Activated T-cell treated with anti-CD3 and anti-CD28 coated beads, Interleukin-2, amount 50 U/mL, for 72 hours (primary cell): ENCODE data around the gene KCND3. TPM values are rescaled to one million over a fixed set of nuclear protein-coding genes. Genes with fewer than 3 reads are reported as not detected.
"Not testable (repeated sequence)": the region's sequence is repeated elsewhere in the genome, so short reads cannot be mapped to it uniquely, and the experiment has no call there.

ENCODE experiments used
- ATAC-seq, 2 donors: fragments of 150-1000 bp; cut with Tn5 transposase; replicated peaks in 1 of 2; 2 replicates each; pipeline ENCODE4 v1.10.0; 2021; ENCODE audit warnings: moderate library complexity in 2 of 2, mild to moderate bottlenecking in 1 of 2
- DNase-seq, 2 donors: peaks; one replicate each; pipeline ENCODE4 v3.0.0; 2021 to 2022; ENCODE audit warnings: mixed read lengths in 1 of 2
- H3K27ac Mint-ChIP-seq: one replicate; pipeline ENCODE4 v1.8.0; 2022; ENCODE audit warnings: mild to moderate bottlenecking, moderate library complexity, mixed read lengths
- H3K27me3 Mint-ChIP-seq: one replicate; pipeline ENCODE4 v1.8.0; 2022; ENCODE audit warnings: low read depth, mixed read lengths
- H3K36me3 Mint-ChIP-seq, 2 donors: one replicate each; pipeline ENCODE4 v1.8.0; 2022; ENCODE audit warnings: mixed read lengths in 2 of 2, mild to moderate bottlenecking in 1 of 2; ENCODE audit not compliant: insufficient read depth in 2 of 2
- H3K4me1 Mint-ChIP-seq: one replicate; pipeline ENCODE4 v1.8.0; 2022; ENCODE audit warnings: low read depth, mixed read lengths
- H3K4me3 Mint-ChIP-seq, 2 donors: one replicate each; pipeline ENCODE4 v1.8.0; 2022; ENCODE audit warnings: mild to moderate bottlenecking in 2 of 2, mixed read lengths in 2 of 2, moderate library complexity in 2 of 2
- H3K9me3 Mint-ChIP-seq, 2 donors: one replicate each; pipeline ENCODE4 v1.8.0; 2022; ENCODE audit warnings: mixed read lengths in 2 of 2
- total RNA-seq, 2 donors: library from RNA; stranded (reverse); gene quantifications; one replicate each; pipeline ENCODE4 v1.2.3, GENCODE V29; 2022

The KCND3 gene
- total RNA-seq, 2 donors from 2014 or later = not detected

DNA sequence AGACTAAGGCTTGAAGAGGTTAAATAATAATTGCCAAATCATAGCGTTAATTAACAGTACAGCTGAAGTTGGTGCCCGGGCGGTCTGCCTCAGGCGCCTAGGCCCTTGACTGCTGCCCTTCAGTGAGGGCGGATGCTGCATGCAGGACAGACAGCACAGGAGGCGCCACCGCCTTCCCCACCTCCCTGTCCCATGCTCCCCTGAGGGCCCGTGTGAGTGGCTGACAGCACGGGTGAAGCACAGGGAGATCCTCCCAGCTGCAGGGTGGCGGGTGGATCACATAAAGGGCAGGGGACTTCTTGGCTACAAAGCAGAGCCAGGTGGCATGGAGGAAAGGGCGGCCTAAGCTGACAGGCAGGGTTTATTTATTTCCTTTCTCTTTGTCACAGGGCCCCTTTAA is 184.7 kb downstream of the KCND3 start:
- Mint-ChIP-seq H3K4me3 (no peak overlapping the region), H3K4me1 (no peaks in the 10 kb centered on the region), H3K27me3 (no peaks in the 10 kb centered on the region), H3K9me3 (no peaks in the 10 kb centered on the region), H3K36me3 (no peaks in the 10 kb centered on the region), H3K27ac (no peak overlapping the region)
- ATAC-seq (no peak), DNase-seq (no peak)

DNA sequence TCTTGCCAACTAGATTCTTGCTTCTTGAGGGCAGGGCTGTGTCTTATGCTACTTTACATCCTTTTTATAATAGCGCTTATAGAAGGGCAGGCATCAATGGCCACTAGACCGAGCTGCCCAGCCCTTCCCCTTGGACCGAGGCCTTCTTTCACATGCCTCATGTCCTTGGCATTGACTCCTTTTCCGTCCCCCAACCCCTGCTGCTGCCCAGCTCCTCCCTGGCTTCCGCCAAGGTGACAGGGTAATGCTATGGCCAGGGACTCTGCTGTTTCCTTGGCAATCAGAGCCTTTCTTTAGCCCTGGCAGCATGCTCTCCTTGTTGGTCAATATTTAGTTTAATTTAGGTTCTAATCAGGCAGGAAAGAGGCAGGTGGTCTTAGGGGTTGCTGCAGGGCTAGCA is 185.5 kb downstream of the KCND3 start:
- Mint-ChIP-seq H3K27me3 (no peaks in the 10 kb centered on the region), H3K27ac (no peak overlapping the region), H3K4me3 (no peak overlapping the region), H3K9me3 (peaks cover 0 to 2% of the 10 kb centered on the region in 2 donors), H3K4me1 (no peaks in the 10 kb centered on the region), H3K36me3 (no peaks in the 10 kb centered on the region)
- ATAC-seq (no peak), DNase-seq (no peak)

DNA sequence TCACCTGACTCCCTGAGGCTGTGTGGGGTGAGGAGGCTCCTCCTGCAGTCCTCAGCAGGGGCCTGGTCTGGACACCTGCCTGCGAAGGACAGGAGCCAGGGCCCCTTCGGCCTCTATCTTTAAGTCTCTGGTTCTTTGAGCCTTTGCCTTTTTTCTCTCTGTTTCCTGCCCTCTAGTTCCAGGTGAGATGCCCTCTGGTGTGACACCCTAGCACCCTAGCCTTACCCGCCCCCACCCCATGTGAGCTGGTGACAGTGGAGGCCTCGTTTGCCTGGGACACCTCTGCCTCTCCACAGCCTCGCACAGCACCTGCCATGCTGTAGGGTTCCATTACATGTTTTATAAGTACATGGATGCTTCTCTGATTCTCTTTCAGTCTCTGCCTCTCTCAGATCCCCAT is 186.5 kb downstream of the KCND3 start:
- no peak overlapping the region for H3K27ac Mint-ChIP-seq
- peaks cover 0 to 2% of the 10 kb centered on the region in 2 donors for H3K9me3 Mint-ChIP-seq
- H3K36me3 Mint-ChIP-seq = no peaks in the 10 kb centered on the region
- no peaks in the 10 kb centered on the region for H3K27me3 Mint-ChIP-seq
- no peak for ATAC-seq
- no peak overlapping the region for H3K4me3 Mint-ChIP-seq
- no peak for DNase-seq
- H3K4me1 Mint-ChIP-seq = no peaks in the 10 kb centered on the region

DNA sequence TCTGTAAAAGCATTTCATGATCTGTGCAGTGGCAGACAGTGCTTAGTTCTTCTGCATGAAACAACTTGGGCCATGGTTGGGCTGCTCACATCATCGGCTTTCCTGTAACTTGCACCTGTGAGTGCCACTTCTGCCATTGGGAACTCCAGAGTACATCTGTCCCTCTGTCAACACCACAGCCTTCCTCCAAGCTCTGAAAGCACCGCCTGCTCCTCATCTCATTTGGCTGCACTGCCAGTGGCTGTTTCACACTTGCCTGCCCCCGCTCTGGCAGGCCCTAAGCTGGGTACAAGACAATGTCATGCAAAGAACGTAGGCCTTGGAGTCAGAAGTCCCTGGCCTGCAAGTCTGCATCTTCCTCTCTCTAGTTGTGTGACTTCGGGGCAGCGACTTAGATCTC is 187.4 kb downstream of the KCND3 start:
- H3K27me3 Mint-ChIP-seq = no peaks in the 10 kb centered on the region
- no peak for DNase-seq
- H3K4me1 Mint-ChIP-seq = no peaks in the 10 kb centered on the region
- ATAC-seq = no peak
- H3K9me3 Mint-ChIP-seq = peaks cover 0 to 2% of the 10 kb centered on the region in 2 donors
- no peak overlapping the region for H3K27ac Mint-ChIP-seq
- no peak overlapping the region for H3K4me3 Mint-ChIP-seq
- no peaks in the 10 kb centered on the region for H3K36me3 Mint-ChIP-seq

DNA sequence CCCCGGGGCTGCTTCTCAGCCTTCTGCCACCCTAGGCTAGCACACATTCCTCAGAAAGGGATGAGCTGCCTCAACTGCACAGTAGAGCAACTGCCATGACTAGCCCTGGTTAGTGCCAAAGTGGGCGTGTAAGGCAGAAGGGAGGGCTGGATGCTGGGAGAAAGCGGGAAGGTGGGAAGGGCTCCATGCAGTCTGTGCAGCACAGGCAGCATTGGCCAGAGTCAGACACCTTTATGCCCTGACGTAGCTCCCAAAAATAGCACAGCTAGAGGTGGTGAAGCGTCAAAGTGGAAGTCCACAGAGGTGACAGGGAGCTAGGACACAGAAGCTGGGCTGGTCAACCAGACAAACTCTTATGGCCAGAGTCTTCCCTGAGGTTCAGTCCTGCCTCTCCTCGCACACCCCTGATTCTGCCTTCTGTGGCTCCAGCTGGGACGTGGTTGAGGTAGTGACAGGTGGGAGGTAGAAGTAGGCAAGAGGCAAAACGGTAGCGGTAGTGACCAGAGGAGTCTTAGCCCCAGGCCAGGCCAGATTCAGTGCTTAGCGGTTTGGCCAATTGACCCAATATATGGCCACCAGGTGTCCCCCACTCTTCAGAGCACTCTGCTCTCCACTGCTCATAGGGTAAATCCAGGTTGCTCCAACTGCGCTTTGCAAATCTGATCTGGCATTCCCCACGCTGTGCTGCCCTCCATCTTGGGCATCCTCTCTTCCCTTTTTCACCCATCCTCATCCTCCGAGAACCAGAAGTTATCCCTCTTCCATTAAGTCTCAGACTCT is 188.2 kb downstream of the KCND3 start:
- ATAC-seq (no peak), DNase-seq (no peak)
- Mint-ChIP-seq H3K9me3 (peaks cover 0 to 2% of the 10 kb centered on the region in 2 donors), H3K36me3 (no peaks in the 10 kb centered on the region), H3K27ac (no peak overlapping the region), H3K4me1 (no peaks in the 10 kb centered on the region), H3K27me3 (no peaks in the 10 kb centered on the region), H3K4me3 (no peak overlapping the region)

DNA sequence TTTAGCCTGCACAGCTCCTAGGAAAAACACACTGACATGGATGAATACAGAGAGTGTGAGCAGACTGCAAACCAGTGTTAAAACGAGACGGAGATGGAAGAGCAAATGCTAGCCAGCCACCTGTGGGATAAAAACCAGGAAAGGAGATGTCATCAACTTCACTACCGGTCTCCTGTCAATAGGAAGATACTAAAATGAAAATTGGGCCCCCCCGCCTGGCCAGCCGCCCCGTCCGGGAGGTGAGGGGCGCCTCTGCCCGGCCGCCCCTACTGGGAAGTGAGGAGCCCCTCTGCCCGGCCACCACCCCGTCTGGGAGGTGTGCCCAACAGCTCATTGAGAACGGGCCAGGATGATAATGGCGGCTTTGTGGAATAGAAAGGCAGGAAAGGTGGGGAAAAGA is 189.7 kb downstream of the KCND3 start:
- H3K36me3 Mint-ChIP-seq, DNase-seq, H3K4me1 Mint-ChIP-seq, H3K27ac Mint-ChIP-seq, H3K9me3 Mint-ChIP-seq, ATAC-seq, H3K27me3 Mint-ChIP-seq, H3K4me3 Mint-ChIP-seq: not testable (repeated sequence)

DNA sequence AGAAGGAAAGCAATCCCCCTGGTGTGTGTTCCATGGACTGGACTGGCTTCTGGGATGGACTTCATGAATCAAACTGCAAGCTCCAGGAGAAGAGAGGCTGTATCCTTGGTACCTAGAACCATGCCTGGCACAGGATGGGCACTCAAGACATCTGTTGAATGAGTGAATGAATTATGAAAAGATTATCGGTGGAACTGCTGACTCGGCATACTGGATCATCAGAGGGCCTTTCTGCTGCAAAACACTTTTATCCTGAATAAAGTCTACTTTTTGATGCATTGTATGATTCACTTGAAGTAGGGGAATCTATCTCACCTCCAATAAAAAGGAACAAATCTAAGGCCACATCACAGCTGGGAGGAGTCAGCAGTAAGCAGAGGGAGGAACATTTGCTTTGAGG is 190.9 kb downstream of the KCND3 start:
- Mint-ChIP-seq H3K9me3 (peaks cover 0 to 2% of the 10 kb centered on the region in 2 donors), H3K4me1 (no peaks in the 10 kb centered on the region), H3K4me3 (no peak overlapping the region), H3K27ac (no peak overlapping the region), H3K27me3 (no peaks in the 10 kb centered on the region), H3K36me3 (no peaks in the 10 kb centered on the region)
- ATAC-seq = no peak
- no peak for DNase-seq

DNA sequence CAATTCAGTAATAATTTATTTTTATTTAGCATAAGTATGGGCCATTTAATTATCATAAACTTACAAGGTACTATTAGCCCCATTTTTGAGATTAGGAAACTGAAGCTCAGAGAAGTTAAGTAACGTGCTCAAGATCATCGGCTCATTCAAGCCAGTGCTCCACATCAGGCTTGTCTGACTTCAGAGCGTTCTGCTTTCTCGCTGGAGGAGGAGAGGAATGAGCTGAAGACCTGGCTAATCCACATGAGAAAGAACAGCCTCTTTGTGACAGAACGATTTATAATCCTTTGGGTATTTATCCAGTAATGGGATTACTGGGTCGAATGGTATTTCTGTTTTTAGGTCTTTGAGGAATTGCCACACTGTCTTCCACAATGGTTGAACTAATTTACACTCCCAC is 194.1 kb downstream of the KCND3 start:
- no peak for DNase-seq

DNA sequence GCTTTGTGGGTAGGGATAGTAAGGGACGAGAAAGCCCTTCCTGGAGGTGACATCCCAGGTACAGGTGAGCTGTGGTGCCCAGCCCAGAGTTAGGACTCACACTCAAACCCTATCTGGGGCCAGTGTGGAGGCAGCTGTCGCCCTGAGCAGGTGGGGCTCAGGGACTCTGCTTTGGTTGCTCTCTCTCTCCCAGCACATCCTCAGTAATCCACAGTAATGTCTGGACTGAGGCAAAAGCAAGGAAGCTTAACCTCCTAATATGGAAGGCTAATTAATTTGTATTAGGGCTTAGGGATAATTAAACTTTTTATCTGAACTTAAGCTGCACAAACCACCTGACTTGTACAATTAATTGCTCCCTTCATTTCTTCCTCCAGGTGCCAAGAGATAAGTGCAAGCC is 195.5 kb downstream of the KCND3 start:
- Mint-ChIP-seq H3K4me1 (no peaks in the 10 kb centered on the region), H3K36me3 (no peaks in the 10 kb centered on the region), H3K9me3 (no peaks in the 10 kb centered on the region), H3K4me3 (no peak overlapping the region), H3K27me3 (peaks cover 12% of the 10 kb centered on the region), H3K27ac (no peak overlapping the region)
- DNase-seq = no peak
- ATAC-seq = no peak

More for the DNA sequence above, 194.1 kb downstream of the KCND3 start:
- no peak for ATAC-seq
- peaks cover 11% of the 10 kb centered on the region for H3K27me3 Mint-ChIP-seq
- peaks cover 0 to 2% of the 10 kb centered on the region in 2 donors for H3K9me3 Mint-ChIP-seq
- H3K36me3 Mint-ChIP-seq = no peaks in the 10 kb centered on the region
- no peak overlapping the region for H3K4me3 Mint-ChIP-seq
- no peak overlapping the region for H3K27ac Mint-ChIP-seq
- H3K4me1 Mint-ChIP-seq = no peaks in the 10 kb centered on the region

DNA sequence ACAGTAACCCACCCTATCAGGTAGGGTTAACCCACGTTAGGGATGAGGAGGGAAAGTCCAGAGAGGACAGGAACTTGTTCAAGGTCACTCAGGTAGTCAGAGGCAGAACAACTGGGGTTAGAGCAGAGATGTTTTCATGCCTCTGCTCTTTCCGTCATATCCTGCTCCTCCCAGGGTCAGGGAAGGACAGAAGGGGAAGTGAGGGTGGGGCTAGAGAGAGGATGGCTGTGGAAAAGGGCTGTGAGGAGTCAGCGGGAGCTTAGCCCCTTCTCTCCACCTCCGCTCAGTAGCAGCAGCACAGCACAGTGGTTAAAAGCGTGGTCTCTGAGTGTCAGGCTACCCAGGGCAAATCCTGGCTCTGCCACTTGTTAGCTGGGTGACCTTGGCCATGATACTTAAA is 197.2 kb downstream of the KCND3 start:
- DNase-seq = no peak
- Mint-ChIP-seq H3K36me3 (no peaks in the 10 kb centered on the region), H3K9me3 (no peaks in the 10 kb centered on the region), H3K27ac (no peak overlapping the region), H3K27me3 (peaks cover 12% of the 10 kb centered on the region), H3K4me3 (no peak overlapping the region), H3K4me1 (no peaks in the 10 kb centered on the region)
- no peak for ATAC-seq

DNA sequence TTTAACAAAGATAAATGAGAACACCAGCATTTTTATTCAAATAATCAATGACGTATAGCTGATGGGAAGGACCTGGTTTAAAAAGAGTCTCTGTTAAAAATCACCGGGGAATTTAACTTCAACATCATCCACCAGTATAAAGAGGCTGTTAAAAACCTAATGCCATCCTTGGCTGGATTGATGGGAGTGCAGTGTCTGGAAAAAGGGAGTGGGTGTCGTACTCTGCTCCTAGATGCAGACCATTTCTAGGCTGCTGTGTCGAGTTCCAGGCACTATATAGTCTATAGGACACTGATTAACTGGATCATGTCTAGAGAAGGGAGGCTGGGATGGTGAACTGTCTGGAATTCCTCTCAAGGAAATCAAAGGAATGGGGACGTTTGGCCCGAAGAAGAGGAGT is 197.7 kb downstream of the KCND3 start:
- Mint-ChIP-seq H3K4me1 (no peaks in the 10 kb centered on the region), H3K27ac (no peak overlapping the region), H3K27me3 (peaks cover 12% of the 10 kb centered on the region), H3K4me3 (no peak overlapping the region), H3K9me3 (no peaks in the 10 kb centered on the region), H3K36me3 (no peaks in the 10 kb centered on the region)
- ATAC-seq (no peak), DNase-seq (no peak)

DNA sequence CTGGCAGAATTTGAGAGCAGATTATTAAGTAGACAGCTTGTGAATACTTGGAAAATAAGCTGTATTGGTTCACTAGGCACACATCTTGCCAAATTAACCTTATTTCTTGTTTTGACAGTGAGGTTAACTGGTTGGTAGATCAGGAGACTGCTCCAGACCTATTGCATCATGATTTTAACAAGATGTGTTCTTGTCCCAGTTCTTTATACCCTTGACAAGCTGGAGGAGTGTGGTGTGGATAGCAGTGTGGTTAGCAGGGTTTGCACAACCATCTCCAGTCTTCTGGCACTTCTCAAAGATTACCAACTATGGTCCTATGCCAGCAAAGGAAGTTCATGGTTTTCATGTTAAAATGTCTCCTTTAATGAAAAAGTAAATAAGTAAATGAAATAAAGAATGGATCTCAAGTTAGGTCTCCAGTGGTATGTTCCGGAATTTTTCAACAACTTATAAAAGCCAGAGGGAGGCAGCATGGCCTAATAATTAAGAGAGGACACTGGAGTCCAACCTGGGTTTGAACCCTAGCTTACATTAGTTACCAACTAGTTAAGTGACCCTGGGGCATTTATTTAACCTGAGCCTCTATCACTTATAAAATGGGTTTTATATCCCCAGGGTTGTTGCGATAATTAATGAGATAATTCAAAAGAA is 199.7 kb downstream of the KCND3 start:
- no peaks in the 10 kb centered on the region for H3K9me3 Mint-ChIP-seq
- H3K36me3 Mint-ChIP-seq = no peaks in the 10 kb centered on the region
- ATAC-seq = no peak
- H3K27me3 Mint-ChIP-seq = peaks cover 12% of the 10 kb centered on the region
- H3K27ac Mint-ChIP-seq = no peak overlapping the region
- DNase-seq = no peak
- H3K4me1 Mint-ChIP-seq = no peaks in the 10 kb centered on the region
- H3K4me3 Mint-ChIP-seq = no peak overlapping the region

DNA sequence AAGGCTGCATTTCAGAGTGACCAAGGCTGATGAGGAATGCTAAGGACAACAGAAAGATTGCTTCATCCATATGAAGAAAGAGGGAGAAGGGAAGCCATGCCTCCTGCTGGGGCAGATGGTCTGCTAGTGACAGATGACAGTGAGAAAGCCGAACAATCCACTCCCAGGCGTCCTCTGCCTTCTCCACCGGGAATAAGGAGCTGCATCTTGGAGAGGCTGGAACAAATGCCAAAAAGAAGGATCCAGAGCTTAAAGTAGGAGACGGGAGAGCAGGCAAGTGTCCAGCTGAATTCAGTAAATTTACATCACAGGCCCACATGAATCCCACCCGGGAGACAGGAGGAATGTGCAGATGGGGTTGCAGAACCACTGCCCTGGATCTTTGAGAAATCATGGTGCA is 200.3 kb downstream of the KCND3 start:
- Mint-ChIP-seq H3K36me3 (no peaks in the 10 kb centered on the region), H3K27me3 (peaks cover 12% of the 10 kb centered on the region), H3K4me3 (no peak overlapping the region), H3K4me1 (no peaks in the 10 kb centered on the region), H3K27ac (no peak overlapping the region), H3K9me3 (no peaks in the 10 kb centered on the region)
- ATAC-seq = no peak
- DNase-seq = no peak
